Osteocyte (in vitro differentiated cells): ENCODE results near the gene GPC5. TPM values are rescaled to one million over a fixed set of nuclear protein-coding genes. Genes with fewer than 3 reads are reported as not detected.

Experiments used
- DNase-seq: peaks from one replicate; pipeline ENCODE4 v3.0.0; 2021; ENCODE audit warnings: mixed read lengths; ENCODE audit not compliant: unreplicated experiment; ENCODE audit errors: extremely low spot score
- H3K27ac Mint-ChIP-seq: one replicate; pipeline ENCODE4 v1.8.0; 2021; ENCODE audit warnings: mild to moderate bottlenecking, mixed read lengths; ENCODE audit not compliant: unreplicated experiment
- H3K27me3 Mint-ChIP-seq: one replicate; pipeline ENCODE4 v1.8.0; 2021; ENCODE audit warnings: mixed read lengths; ENCODE audit not compliant: unreplicated experiment
- H3K36me3 Mint-ChIP-seq: one replicate; pipeline ENCODE4 v1.8.0; 2021; ENCODE audit warnings: mixed read lengths; ENCODE audit not compliant: unreplicated experiment
- H3K4me1 Mint-ChIP-seq: one replicate; pipeline ENCODE4 v1.8.0; 2021; ENCODE audit warnings: mixed read lengths; ENCODE audit not compliant: unreplicated experiment
- H3K4me3 Mint-ChIP-seq: one replicate; pipeline ENCODE4 v1.8.0; 2021; ENCODE audit warnings: mild to moderate bottlenecking, moderate library complexity, mixed read lengths; ENCODE audit not compliant: unreplicated experiment
- H3K9me3 Mint-ChIP-seq: one replicate; pipeline ENCODE4 v1.8.0; 2021; ENCODE audit warnings: mixed read lengths; ENCODE audit not compliant: unreplicated experiment
- CTCF ChIP-seq: fragments of 200-600 bp; sonication (generic); IDR thresholded peaks from 2 replicates; pipeline ENCODE4 v1.5.0; 2021; ENCODE audit warnings: antibody characterized with exemption, mild to moderate bottlenecking, moderate library complexity
- total RNA-seq: library from RNA; stranded (reverse); gene quantifications from 2 replicates; pipeline ENCODE4 v1.2.1, GENCODE V29; 2021

The GPC5 gene
- total RNA-seq, 1 donor from 2014 or later, result 12.9 TPM

DNA sequence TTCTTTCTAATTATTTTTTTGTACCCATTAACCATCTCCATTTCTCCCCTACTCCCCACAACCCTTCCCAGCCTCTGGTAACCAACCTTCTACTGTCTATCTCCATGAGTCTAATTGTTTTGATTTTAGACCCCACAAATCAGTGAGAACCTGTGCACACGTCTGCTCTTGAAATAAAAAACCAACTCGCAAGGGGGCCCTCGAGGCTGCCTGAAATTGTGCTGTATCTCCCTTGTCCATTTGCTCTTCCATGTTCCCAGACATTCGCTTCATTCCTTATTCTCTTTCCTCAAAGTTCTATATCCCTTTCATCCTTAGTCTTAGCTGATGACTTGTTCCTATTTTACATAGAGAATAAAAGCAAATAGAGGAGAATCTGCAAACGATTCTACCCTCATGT is 95.0 kb downstream of the GPC5 start:
- H3K27me3 Mint-ChIP-seq, result no peaks in the 10 kb centered on the region
- no peak overlapping the region for H3K4me3 Mint-ChIP-seq
- no peak for TF ChIP-seq CTCF
- H3K9me3 Mint-ChIP-seq, result peaks cover 17% of the 10 kb centered on the region
- H3K4me1 Mint-ChIP-seq, result peaks cover 40% of the 10 kb centered on the region
- no peaks in the 10 kb centered on the region for H3K36me3 Mint-ChIP-seq
- peak overlapping the region; percentile 58 for H3K27ac Mint-ChIP-seq
- no peak for DNase-seq

DNA sequence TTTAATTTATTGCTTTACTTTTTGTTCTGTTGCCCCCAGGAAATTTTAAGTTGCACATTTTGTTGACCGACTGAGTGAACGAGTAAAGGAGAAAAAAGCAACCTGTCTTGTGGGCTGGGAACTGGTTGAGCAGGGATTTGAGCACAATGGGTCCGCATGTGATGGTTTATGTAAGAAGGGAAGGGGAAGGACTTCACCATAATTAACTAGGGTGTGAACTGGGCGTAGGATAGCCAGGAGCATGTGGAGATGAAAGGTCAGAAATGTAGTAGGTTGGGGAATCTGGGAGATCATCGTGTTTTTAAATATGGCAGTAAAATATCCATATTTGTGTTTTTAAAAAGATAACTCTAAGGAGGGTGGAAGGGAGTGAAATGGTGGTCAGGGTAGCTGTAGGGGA is 99.9 kb downstream of the GPC5 start:
- Mint-ChIP-seq H3K4me1 (peaks cover 6% of the 10 kb centered on the region), H3K4me3 (no peak overlapping the region)
- no peak for TF ChIP-seq CTCF

GRCh38 chr13:91504216-91504615 is 105.8 kb downstream of the GPC5 start:
- no peak overlapping the region for H3K27ac Mint-ChIP-seq
- no peak for TF ChIP-seq CTCF
- H3K9me3 Mint-ChIP-seq, result peaks cover 4% of the 10 kb centered on the region
- H3K36me3 Mint-ChIP-seq, result no peaks in the 10 kb centered on the region
- DNase-seq, result no peak
- H3K27me3 Mint-ChIP-seq, result no peaks in the 10 kb centered on the region
- no peaks in the 10 kb centered on the region for H3K4me1 Mint-ChIP-seq
- H3K4me3 Mint-ChIP-seq, result no peak overlapping the region

More for the DNA sequence above, 99.9 kb downstream of the GPC5 start:
- DNase-seq, result no peak
- Mint-ChIP-seq H3K36me3 (no peaks in the 10 kb centered on the region), H3K27me3 (no peaks in the 10 kb centered on the region), H3K27ac (no peak overlapping the region), H3K9me3 (no peaks in the 10 kb centered on the region)

DNA sequence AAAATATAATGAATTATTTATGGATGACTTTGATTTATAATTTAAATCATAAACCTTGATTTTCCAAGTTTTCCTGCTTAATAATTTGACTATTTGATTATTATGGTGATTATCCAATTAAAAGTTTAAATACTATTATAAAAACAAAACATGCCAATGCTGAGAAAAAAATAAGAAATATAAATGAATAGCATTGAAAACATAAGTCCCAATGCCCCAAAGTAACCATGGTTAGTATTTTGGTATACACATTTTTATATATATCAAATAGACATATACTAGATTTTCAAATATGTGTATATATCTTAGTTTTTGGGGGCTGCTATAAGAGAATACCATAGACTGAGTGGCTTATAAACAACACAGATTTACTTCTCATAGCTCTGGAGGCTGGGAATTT is 108.3 kb downstream of the GPC5 start:
- no peak for TF ChIP-seq CTCF
- Mint-ChIP-seq H3K36me3 (no peaks in the 10 kb centered on the region), H3K27ac (no peak overlapping the region), H3K27me3 (no peaks in the 10 kb centered on the region), H3K9me3 (peaks cover 4% of the 10 kb centered on the region), H3K4me1 (peaks cover 2% of the 10 kb centered on the region), H3K4me3 (no peak overlapping the region)
- DNase-seq, result no peak

GRCh38 chr13:91510058-91510457 is 111.6 kb downstream of the GPC5 start:
- no peaks in the 10 kb centered on the region for H3K36me3 Mint-ChIP-seq
- no peak for TF ChIP-seq CTCF
- no peak overlapping the region for H3K4me3 Mint-ChIP-seq
- H3K9me3 Mint-ChIP-seq, result peaks cover 4% of the 10 kb centered on the region
- no peaks in the 10 kb centered on the region for H3K27me3 Mint-ChIP-seq
- H3K4me1 Mint-ChIP-seq, result peaks cover 2% of the 10 kb centered on the region
- no peak for DNase-seq
- no peak overlapping the region for H3K27ac Mint-ChIP-seq
